ENCODE results near the gene LTBP2. TPM values are rescaled to one million over a fixed set of nuclear protein-coding genes. Genes with fewer than 3 reads are reported as not detected.

LTBP2 gene
- total and polyA plus RNA-seq, 2 of the 8 experiments (the other 6 are each of a cell fraction or from before 2014, with no cell fraction given), result 0.48 to 0.89 TPM

DNA sequence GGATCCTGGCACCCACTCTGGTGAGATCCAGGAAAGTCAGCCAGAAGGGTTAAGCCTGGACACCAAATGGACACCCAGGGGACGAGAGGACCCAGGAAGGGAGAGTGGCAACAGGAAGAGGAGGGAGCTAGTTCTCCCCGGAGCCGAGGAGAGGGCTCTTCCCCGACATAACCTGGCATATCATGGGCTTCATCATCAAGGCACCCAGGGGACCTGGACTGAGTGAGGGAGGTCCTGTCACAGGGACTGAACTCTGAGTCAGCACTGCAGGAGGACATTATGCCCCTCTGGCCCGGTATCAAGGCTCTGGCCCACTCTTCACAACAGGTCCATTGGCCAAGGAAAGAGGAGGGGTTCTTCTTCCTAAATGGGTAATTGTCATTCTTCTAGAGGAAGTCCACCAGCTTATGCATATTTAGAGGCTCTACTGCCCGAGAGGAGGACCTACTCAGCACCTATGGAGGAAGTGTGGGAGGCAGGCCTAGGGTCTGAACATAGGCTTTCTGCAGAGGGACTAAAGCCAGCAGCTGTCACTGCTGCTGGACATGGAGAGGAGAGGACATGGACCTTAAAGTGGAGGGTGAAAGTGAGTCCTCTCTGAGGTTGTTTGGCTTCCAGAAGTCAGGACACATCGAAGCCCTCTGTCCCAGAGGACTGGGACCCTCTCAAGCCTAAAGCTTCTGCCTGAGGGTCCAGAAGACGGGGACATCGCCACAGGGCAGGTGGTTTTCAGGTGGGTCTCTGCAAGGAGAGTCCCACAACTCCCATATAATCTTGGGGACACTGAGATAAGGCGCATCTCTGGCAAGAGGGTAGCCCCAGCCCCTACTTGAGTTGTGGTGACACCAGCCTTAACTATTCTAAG, 99.8 kb downstream of the LTBP2 start:
- Histone ChIP-seq H3K79me2 (ENCODE audit: control insufficient read depth in 1 of 2, insufficient read depth in 2 of 2, low read length in 2 of 2) (no peaks in the 10 kb centered on the region), H3K27me3 (replicated peaks in 1 of 4; ENCODE audit: control insufficient read depth in 3 of 4, extremely low read depth in 1 of 4, insufficient read depth in 3 of 4, low read length in 3 of 4) (no peaks in the 10 kb centered on the region; a peak in 1 of 7 replicates), H2BK12ac (ENCODE audit: low read depth, low read length) (peak overlapping the region; percentile 27; the same call in 1 of the 2 replicates), H3K36me3 (ENCODE audit: control insufficient read depth in 2 of 4, insufficient read depth in 4 of 4, low read length in 3 of 4) (no peaks in the 10 kb centered on the region), H3K9ac (replicated peaks in 1 of 4; ENCODE audit: extremely low read depth in 1 of 4, low read depth in 3 of 4, low read length in 3 of 4) (no peak overlapping the region), H3K23ac (ENCODE audit: insufficient read length) (no peak overlapping the region), H3K4me3 (ENCODE audit: extremely low read depth in 1 of 4, insufficient read depth in 2 of 4, low read depth in 3 of 4, low read length in 4 of 4) (no peak overlapping the region), H2AFZ (ENCODE audit: low read length) (no peak overlapping the region), H4K91ac (replicated peaks; ENCODE audit: insufficient read length, low read length) (no peak overlapping the region), H3K27ac (ENCODE audit: low read depth, low read length) (no peak overlapping the region), H2BK20ac (ENCODE audit: low read length) (no peak overlapping the region), H3K14ac (ENCODE audit: insufficient read length) (no peak overlapping the region), H3K23me2 (ENCODE audit: low read depth, low read length) (no peaks in the 10 kb centered on the region), H2AK5ac (ENCODE audit: low read depth, low read length) (no peak overlapping the region), H3K56ac (replicated peaks; ENCODE audit: insufficient read length, low read depth, low read length) (no peak overlapping the region), H2BK15ac (ENCODE audit: low read length) (no peak overlapping the region), H2BK5ac (ENCODE audit: low read depth, low read length) (no peak overlapping the region), H3K4me1 (replicated peaks in 1 of 4; ENCODE audit: control insufficient read depth in 3 of 4, insufficient read depth in 4 of 4, low read length in 3 of 4) (peaks cover 4 to 29% (median 14%) of the 10 kb centered on the region in 4 experiments), H2BK120ac (replicated peaks; ENCODE audit: low read depth, low read length) (no peak overlapping the region), H3K18ac (ENCODE audit: extremely low read depth, low read length) (no peak overlapping the region), H3K79me1 (ENCODE audit: low read depth, low read length) (no peaks in the 10 kb centered on the region), H4K20me1 (replicated peaks in 1 of 2; ENCODE audit: control insufficient read depth in 1 of 2, insufficient read depth in 2 of 2, low read length in 2 of 2) (no peaks in the 10 kb centered on the region), H3K4ac (replicated peaks; ENCODE audit: insufficient read length, low read depth, low read length) (no peak overlapping the region), H3K4me2 (ENCODE audit: insufficient read depth in 1 of 2, low read depth in 2 of 2, low read length in 2 of 2) (no peak overlapping the region), H3K9me3 (ENCODE audit: insufficient read depth in 2 of 2, low read depth in 1 of 2, low read length in 1 of 2) (no peaks in the 10 kb centered on the region), H4K8ac (ENCODE audit: extremely low read depth, insufficient read depth, low read length) (no peak overlapping the region), H4K5ac (ENCODE audit: insufficient read length, low read depth, low read length) (no peak overlapping the region)
- TF ChIP-seq EZH2 (IDR thresholded peaks at IDR 0.05; ENCODE audit: low read depth, low read length, severe bottlenecking) (no peak), SIRT6 (IDR thresholded peaks at IDR 0.05; ENCODE audit: low read length) (no peak), NRF1 (IDR thresholded peaks at IDR 0.05; ENCODE audit: low read depth, low read length) (no peak), HDAC2 (IDR thresholded peaks at IDR 0.05; ENCODE audit: borderline replicate concordance in 1 of 2, low read depth in 2 of 2, low read length in 2 of 2) (no peak), CHD2 (IDR thresholded peaks at IDR 0.05; ENCODE audit: low read length) (no peak), BCL11A (IDR thresholded peaks at IDR 0.05; ENCODE audit: low read depth in 2 of 2, low read length in 2 of 2) (no peak), MAFK (IDR thresholded peaks at IDR 0.05; ENCODE audit: low read depth, low read length) (no peak), CEBPB (IDR thresholded peaks at IDR 0.05; ENCODE audit: low read depth, low read length) (no peak), GTF2F1 (IDR thresholded peaks at IDR 0.05; ENCODE audit: borderline replicate concordance, low read depth, low read length) (no peak), BRCA1 (IDR thresholded peaks at IDR 0.05; ENCODE audit: low read depth, low read length) (no peak), RFX5 (IDR thresholded peaks at IDR 0.05; ENCODE audit: borderline replicate concordance, low read depth, low read length) (no peak), ASH2L (IDR thresholded peaks at IDR 0.05; ENCODE audit: low read length) (no peak), SIX5 (IDR thresholded peaks at IDR 0.05; ENCODE audit: low read depth, low read length) (no peak)
- DNase-seq (ENCODE audit: low read depth in 1 of 2, low spot score in 2 of 2) (no peak), FAIRE-seq (no peak)
- CTCF ChIA-PET (ENCODE audit: partially characterized antibody), result interaction anchor here (1.4 to 6.5 kb wide), 4 partner anchors 12 to 97 kb away, joined by 4 to 64 read pairs (median 6); no protein-coding TSS in a partner anchor
- POLR2A ChIA-PET (ENCODE audit: partially characterized antibody), result interaction anchor here (1.0 kb wide), 1 partner anchor 148 kb away, joined by 4 read pairs; no protein-coding TSS in a partner anchor
- WGBS, 2 experiments (ENCODE audit: extremely low coverage in 1 of 2, insufficient coverage in 1 of 2, insufficient read length in 1 of 2, insufficient replicate concordance in 2 of 2, low coverage in 1 of 2, low lambda C conversion rate in 2 of 2, missing lambda C conversion rate in 1 of 2), result 93% methylated on average over 9 of the region's 10 CpGs; no CpG with 5 or more reads in 1 of the 2 experiments

Measured in H1 (cell line).